SKM-1 (cell line): ENCODE results near the gene BCAP29.

ENCODE experiments used
- DNase-seq: peaks from one replicate; lab custom pipeline; 2025; ENCODE audit not compliant: unreplicated experiment; lab: John Stamatoyannopoulos, UW

The BCAP29 gene

DNA sequence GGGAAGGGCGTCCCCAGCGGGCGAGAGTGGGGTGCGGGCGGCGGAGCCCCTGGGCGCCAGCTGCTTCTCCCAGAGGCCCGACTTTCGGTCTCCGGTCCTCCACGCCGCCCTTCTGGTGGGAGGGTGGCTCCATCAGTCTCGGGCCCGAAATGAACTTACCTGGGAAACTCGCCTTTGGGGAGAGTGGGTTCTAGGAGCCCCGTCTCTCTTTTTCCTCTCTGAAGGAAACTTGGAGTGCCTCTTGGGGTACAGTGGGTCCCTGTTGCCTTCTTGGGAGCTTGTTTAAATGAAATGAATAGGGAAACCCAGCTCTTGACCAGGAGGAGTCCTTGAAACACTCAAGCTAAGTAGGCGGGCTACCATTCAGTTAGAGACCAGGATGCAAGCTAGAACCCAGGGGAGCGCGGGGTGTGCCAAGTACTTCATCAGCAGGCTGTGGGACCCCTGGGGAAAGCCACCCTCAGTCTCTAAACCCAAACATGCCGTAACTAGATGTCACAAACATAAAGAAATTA, 81.9 kb downstream of the BCAP29 start:
- no peak for DNase-seq

DNA sequence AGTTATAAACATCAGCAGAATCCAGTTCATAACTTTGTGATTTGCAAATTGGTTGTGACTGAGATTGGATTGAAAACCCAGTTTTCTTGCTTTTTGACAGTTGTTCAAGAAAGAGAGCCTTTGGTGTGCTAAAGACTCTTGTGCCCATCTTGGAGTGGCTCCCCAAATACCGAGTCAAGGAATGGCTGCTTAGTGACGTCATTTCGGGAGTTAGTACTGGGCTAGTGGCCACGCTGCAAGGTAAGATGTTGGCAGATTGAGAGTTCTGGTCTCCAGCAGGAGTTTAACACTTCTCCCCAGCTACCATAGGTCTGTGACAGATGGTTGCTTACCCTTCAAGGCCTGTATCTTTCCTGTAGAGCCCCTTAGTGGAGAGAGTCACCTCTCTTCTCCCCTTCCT, 83.2 kb downstream of the BCAP29 start:
- no peak for DNase-seq

DNA sequence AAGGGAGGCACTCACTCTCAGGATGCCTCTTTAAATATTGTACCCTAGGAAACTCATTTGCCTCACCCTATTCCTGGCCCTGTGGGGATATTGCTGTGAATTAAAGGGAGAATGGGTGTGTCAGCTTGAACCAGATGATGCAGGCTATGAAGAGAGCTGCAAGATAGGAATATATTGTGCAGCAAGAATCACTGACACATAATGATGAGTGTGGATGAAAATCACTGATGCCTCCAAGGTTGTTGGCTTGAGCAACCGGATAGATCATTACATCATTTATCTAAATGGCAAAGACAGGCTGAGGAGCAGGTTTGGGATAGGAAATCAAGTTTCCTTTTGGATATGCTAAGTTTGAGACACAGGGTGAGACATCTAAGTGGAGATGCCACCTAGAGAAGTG, 86.7 kb downstream of the BCAP29 start:
- DNase-seq, result no peak

DNA sequence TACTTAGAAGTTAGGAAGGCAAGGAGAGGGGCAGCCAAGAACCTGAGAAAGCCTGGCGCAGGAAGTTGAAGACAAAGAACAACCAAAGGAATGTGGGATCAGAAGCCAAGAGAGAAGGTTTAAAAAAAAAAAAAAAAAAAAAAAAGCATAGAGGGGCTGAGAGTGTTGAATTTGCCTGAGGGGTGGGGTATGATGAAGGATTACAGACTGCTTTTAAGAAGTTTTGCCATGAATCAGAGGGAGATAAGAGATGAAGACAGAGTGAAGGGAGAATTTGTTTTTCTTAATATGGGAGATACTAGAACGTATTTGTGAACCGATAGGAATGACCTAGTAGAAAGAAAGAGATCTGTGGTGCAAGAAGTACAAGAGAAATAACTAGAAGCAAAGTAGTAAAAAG, 87.3 kb downstream of the BCAP29 start:
- DNase-seq, result no peak

DNA sequence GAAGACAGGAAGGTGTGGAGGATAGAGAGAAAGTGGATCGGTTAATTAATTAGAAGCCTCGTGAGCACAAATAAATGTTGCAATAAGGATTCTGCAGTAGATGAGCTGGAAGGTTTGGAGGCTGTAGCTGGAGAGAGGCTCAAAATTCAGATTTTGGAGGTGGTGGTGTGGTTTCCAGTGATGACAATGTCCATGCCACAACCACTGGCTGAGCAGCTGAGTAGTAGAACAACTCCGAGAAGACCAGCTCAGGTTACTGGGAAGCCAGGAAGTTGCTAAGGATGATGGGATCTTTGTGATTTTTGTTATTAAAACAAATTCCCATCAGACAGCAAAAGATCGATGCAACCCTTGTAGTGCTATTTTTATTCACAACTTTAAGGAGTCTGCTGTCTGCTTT, 88.2 kb downstream of the BCAP29 start:
- DNase-seq, result no peak
